Keratinocyte (primary cell): ENCODE results near the gene AKAP8L.

Experiments
- EZH2 ChIP-seq: IDR thresholded peaks from one replicate; pipeline ENCODE4 v1.6.1; 2012; ENCODE audit warnings: inconsistent platforms, mild to moderate bottlenecking, low read length, moderate library complexity
- TF ChIP-seq, protein P1 (sequence below), 3 experiments: IDR thresholded peaks in 1 of 3; conservative IDR thresholded peaks in 1 of 3; optimal IDR thresholded peaks in 1 of 3; 2 replicates in 2 of 3; 3 replicates in 1 of 3; pipeline versions ENCODE3 to v1.5.1; 2011; ENCODE audit warnings: low read length in 3 of 3, mild to moderate bottlenecking in 3 of 3, moderate library complexity in 2 of 3, control low read depth in 1 of 3, inconsistent platforms in 1 of 3; ENCODE audit not compliant: insufficient read depth in 2 of 3; ENCODE audit errors: extremely low read depth in 1 of 3

DNA sequence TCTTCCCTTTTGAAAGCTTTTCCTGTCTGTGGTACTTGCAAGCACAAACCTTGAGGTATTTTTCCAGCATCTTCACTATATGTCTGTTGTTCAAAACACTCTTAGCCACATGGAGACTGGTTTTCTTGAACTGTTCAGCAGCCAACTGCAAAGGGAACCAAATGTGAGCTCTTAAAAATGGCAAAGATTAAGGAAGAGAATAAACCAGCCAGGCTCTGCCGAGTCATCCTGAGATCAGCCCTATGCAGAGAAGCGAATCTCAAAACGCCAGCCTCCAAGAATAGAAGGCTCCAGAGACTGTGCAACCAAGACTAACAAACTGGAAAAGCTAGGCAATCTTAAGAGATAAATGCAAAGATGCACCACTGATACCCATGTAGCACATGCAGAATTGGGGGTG is 59.9 kb downstream of the AKAP8L start:
- TF ChIP-seq, protein P1, sequence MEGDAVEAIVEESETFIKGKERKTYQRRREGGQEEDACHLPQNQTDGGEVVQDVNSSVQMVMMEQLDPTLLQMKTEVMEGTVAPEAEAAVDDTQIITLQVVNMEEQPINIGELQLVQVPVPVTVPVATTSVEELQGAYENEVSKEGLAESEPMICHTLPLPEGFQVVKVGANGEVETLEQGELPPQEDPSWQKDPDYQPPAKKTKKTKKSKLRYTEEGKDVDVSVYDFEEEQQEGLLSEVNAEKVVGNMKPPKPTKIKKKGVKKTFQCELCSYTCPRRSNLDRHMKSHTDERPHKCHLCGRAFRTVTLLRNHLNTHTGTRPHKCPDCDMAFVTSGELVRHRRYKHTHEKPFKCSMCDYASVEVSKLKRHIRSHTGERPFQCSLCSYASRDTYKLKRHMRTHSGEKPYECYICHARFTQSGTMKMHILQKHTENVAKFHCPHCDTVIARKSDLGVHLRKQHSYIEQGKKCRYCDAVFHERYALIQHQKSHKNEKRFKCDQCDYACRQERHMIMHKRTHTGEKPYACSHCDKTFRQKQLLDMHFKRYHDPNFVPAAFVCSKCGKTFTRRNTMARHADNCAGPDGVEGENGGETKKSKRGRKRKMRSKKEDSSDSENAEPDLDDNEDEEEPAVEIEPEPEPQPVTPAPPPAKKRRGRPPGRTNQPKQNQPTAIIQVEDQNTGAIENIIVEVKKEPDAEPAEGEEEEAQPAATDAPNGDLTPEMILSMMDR (optimal IDR thresholded peaks at IDR 0.05 in 1 of 3, IDR thresholded peaks at IDR 0.05 in 1 of 3, conservative IDR thresholded peaks at IDR 0.05 in 1 of 3; ENCODE audit: extremely low read depth in 1 of 3, insufficient read depth in 2 of 3, low read length in 3 of 3) = no peak
- TF ChIP-seq EZH2 = no peak
